ENCODE results near the gene POLR2E. TPM values are rescaled to one million over a fixed set of nuclear protein-coding genes. Genes with fewer than 3 reads are reported as not detected.
"Not testable (repeated sequence)": the region's sequence is repeated elsewhere in the genome, so short reads cannot be mapped to it uniquely, and the experiment has no call there.

Gene POLR2E
- total RNA-seq: 205 TPM
- long read RNA-seq, transcript POLR2E-213 (8 exons, 2,831 nt): major isoform, 549 of 609 reads
- long read RNA-seq, partial matches to known transcripts: 5 of 609 reads
- long read RNA-seq, other reads (novel, unspliced or antisense): 39 of 609 reads

DNA sequence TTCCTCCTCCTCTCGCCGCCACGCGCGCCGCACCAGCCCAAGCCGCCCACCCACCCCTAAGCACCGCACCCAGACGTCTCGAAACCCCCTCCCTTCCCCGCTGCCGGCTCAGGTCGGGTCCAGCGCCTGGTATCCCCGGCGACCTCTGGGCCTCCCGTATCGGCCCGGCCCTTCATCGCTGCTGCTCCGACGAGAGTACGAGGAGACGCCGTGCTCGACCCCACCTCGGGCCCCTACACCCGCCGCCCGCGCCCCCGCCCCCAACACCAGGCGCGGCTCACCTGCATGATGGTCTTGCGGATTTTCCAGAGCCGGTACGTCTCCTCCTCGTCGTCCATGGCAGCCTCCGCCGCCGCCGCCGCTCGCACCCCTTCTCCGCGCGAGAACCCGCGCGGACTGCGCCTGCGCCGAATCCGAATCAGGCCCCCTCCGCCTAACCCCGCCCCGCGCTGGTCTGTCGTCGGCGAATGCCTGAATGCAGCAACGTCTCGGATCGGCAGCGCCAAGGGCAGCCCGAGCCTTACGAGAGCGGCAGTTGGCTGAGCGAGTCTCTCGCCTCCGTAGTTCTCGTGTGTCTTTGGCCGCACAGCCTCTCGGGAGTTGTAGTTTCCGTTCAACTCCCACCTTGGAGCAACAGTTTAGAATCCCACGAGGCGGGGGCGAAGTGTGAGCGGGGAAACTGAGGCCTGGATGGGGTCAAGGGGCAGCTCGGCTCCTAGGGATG, at the start of gene POLR2E:
POLR2E (minus strand) TSS at position 398 of the 724 bp plus-strand sequence; CDS start at position 338, 60 bp downstream.
- DNase-seq (ENCODE audit: low spot score): peak; percentile 99

DNA sequence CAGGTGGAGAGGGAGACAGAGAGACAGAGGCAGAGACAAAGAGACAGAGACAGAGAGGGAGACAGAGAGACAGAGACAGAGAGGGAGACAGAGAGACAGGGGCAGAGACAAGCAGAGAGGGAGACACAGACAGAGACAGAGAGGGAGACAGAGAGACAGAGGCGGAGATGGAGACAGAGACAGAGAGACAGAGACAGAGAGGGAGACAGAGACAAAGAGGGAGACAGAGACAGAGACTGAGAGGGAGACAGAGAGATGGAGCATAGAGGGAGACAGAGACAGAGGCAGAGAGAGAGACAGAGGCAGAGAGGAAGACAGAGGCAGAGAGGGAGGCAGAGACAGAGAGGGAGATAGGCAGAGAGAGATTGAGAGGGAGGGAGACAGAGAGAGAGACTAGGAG, 49.6 kb upstream of the POLR2E start:
- no peak for DNase-seq (ENCODE audit: low spot score)

DNA sequence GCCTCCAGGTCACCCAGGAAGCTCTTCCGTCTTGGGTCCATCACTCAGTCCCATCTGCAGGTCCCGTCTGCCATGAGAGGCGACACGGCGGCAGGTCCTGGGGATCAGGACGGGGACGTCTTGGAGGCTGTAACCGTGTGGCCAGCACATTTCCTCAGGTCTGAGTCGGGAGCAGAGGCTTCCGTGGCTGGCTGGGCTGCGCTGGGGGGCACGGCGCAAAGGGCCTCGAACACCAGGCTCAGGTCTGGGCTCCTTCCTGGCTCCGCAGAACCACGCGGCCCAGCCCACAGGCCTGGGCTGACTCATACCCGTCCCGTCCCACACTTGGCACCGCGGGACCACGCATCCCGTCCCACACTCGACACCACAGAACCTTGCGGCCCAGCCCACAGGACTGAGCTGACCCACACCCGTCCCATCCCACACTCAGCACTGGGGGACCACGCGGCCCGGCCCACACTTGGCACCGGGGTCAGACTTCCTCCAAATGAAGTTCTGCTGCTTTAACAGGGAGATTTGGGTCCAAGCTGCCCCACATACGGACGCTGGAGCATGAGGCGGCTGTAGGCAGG, 48.7 kb upstream of the POLR2E start:
- DNase-seq (ENCODE audit: low spot score): no peak

DNA sequence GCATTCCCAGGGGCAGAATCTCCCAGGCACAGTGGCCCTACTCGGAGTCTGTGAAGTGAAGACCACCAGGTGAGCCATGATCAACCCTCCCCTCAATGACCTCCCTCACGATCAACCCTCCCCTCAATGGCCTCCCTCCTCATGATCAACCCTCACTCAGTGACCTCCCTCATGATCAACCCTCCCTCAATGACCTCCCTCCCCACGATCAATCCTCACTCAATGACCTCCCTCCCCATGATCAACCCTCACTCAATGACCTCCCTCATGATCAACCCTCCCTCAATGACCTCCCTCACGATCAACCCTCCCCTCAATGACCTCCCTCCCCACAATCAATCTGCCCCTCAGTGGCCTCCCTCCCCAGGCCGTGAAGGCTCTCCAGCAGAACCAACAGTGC, 46.8 kb upstream of the POLR2E start:
- no peak for DNase-seq (ENCODE audit: low spot score)

DNA sequence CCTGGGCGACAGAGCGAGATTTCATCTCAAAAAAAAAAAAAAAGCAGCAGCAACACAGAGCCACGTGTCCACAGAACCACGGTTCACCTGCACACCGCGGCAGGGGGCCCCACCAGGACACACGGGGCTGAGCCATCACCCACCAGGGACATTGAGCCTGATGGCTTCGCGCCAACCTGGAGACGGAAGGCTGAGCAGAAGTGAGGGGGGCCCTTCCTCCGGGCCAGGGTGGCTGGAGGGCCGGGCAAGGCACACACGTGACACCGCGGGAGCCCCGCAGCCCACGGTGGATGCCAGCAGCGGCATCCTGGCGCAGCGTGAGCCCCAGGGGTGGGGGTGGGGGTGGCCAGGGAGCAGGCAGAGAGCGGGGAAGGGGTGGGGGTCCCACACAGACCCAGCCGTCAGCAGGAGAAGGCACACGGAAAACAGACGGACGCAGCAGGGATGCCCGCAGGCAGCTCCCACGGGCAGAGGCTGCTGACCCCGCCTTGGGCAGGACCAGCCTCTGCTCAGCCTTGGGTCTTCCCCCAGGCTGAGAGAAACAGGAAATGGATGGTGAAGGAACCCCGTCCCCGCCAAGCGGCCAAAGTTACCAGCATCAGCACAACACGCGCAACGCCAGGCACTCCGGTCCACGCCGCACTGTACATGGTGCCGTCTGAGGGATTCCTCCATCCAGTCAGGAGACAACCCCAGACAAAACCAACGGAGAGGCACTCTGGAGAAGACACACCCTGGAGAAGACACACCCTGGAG, 45.3 kb upstream of the POLR2E start:
- no peak for DNase-seq (ENCODE audit: low spot score)

DNA sequence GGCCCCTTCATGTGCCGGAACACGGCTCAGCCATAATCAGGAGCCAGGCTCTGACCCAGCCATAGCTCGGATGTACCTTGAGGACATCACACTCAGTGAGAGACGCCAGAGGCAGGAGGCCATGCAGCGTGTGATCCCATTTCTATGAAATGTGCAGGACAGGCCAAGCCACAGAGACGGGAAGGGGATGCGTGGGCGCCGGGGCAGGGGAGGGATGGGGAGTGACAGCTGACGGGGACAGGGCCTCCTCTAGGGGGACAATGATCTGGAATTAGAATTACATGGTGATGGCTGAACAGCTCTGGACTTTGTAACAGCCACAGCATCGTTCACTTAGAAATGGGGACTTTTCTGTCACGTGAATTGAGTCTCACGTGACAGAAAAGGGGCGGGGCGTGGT, 44.0 kb upstream of the POLR2E start:
- no peak for DNase-seq (ENCODE audit: low spot score)

DNA sequence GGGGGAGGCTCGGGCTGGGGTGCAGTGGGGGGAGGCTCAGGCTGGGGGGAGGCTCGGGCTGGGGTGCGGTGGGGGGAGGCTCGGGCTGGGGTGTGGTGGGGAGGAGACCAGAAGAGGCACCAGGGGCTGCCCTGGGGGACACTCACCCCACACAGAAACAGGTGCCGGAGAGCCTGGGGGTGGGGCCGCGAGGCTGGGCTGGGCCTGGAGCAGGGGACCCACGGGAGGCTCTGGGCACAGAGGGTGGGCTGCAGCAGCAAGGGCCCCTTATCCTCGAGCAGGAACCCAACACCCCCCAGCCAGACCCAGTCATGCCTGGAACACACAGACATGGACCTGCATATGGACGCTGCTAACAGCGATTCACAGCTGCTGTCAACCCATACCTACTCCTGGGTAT, 42.9 kb upstream of the POLR2E start:
- DNase-seq (ENCODE audit: low spot score): no peak

DNA sequence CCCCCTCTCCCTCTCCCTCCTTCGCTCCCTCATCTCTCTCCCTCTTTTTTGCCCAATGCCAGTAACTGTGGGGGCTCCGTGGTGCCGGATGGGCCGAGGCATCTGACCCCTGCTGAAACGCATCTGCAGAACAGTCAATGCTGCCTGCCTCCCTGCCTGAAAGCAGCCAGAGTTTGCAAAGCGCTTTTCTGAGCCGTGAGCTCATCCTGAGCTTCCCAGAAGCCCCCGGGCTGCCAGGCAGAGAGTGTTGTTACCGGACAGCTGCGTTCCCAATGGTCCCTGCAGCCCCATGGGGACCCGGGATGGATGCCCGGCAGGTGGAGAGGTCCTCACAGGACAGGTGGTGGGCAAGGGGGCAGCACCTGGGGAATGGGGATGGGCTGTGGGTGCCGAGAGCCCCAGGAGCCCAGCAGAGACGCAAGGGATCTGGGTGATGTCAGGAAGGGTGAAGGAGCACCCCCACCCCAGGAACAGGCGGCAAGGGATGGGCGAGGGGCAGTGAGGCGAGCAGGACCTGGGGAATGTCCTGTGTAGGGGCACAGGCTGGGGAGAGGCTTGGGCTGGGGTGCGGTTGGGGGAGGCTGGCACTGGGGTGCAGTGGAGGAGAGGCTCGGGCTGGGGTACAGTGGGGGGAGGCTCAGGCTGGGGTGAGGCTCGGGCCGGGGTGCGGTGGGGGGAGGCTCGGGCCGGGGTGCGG, 41.6 kb upstream of the POLR2E start:
- DNase-seq (ENCODE audit: low spot score): no peak

DNA sequence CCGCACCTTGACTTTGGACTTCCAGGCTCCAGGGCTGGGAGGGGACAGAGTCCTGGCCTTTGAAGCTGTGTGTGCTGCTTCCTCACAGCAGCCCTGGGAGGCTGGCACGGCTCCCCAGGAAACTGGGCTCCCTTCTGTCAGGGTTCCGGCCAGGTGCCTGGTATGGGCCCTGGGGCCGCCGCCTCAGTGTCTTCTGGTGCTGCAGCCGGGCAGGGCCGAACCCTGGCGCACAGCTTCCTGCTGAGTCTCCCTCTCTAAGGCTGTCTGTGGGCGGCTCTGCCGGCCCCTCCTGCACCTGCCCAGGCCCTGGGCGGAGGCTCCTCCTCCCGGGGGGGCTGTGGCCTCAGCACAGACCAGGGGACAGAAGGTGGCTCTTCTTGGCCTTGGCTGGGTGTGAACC, 41.0 kb upstream of the POLR2E start:
- DNase-seq (ENCODE audit: low spot score): no peak

DNA sequence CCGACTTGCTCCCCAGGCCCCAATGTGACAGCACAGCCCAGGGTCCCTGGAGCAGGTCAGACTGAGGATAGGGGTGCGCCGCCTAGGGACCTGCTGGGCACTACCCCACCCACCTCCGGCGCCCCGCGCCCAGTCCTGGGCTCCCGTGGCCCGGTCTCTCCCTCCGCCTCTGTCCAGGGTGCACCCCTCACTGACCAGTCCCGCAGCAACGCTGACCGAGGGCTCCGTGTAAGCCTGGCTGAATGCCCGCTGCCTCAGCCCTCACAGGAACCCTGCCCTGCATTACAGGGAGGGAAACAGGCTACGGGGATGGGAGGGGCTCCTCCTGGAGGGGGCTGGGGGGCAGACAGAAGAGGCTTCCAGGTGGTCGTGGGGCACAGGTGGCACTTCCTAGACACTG, 40.3 kb upstream of the POLR2E start:
- DNase-seq (ENCODE audit: low spot score): no peak

DNA sequence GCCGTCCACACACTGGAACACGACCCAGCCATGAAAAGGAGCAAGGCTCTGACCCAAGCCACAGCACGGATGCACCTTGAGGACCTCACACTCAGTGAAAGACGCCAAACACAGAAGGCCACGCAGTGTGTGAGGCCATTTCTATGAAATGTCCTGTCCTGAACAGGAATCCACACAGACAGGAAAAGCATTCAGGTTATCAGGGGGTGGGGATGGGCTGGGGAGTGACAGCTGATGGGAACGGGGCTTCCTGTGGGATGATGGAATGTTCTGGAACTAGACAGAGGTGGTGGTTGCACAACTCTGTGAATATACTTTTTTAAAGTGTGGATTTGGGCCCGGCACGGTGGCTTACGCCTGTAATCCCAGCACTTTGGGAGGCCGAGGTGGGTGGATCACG, 39.3 kb upstream of the POLR2E start:
- no peak for DNase-seq (ENCODE audit: low spot score)

DNA sequence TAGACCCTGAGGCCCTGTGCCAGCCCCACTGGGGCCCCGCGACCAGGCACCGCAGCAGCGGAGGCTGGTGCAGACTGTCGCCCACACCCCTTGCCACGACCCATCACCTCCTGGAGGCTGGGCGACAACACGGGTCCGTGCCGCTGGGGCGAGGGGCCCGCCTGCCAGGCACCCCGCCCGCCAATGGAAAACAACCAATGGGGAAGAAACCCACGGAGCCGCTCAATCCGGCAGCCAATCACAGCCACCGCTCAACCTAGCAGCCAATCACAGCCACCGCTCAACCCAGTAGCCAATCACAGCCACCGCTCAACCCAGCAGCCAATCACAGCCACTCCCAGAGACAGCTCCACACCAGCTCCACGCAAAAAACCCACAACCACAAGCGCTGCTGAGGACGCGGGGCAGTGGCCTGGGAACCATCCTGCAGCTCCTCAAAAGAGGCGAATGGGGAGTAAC, 38.3 kb upstream of the POLR2E start:
- no peak for DNase-seq (ENCODE audit: low spot score)

DNA sequence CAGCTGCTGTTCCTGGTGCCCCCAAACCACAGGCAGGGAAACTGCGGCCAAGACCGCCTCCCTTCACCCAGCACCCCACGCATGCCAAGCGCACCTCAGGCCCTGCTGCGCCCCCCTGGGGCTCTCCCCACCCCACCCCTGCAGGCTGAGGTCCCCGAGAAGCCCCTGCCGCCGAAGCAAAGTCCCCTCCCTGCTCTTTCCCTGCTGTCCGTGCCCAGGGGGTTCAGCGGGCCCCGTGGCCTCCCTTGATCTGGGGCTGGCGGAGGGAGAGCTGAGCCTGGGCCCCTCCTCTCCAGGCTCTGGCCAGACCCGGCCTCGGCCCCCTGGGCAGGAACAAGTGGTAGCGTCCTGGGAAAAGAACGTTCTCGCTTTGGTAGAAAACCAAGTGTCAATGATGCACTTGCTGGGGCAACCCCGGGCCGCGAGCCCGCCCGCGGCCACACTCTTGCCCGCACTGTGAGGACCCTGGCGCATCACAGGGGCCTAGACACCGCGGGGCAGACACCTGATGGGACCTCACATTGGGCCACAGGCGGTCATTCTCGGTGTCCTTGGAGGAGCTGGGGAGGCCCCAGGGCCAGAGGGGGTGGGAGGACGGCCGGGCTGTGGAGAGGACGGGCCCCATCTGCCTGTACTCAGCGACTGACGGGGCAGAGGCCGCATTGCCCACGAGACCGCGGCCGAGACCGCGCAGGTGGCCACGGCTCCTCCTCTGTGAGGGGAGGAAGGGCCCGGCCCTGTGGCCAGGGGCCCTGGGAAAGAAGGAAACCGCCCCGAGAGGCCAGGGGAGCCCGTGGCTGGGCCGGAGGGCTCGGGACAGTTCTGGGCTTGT, 37.6 kb upstream of the POLR2E start:
- DNase-seq (ENCODE audit: low spot score): no peak

DNA sequence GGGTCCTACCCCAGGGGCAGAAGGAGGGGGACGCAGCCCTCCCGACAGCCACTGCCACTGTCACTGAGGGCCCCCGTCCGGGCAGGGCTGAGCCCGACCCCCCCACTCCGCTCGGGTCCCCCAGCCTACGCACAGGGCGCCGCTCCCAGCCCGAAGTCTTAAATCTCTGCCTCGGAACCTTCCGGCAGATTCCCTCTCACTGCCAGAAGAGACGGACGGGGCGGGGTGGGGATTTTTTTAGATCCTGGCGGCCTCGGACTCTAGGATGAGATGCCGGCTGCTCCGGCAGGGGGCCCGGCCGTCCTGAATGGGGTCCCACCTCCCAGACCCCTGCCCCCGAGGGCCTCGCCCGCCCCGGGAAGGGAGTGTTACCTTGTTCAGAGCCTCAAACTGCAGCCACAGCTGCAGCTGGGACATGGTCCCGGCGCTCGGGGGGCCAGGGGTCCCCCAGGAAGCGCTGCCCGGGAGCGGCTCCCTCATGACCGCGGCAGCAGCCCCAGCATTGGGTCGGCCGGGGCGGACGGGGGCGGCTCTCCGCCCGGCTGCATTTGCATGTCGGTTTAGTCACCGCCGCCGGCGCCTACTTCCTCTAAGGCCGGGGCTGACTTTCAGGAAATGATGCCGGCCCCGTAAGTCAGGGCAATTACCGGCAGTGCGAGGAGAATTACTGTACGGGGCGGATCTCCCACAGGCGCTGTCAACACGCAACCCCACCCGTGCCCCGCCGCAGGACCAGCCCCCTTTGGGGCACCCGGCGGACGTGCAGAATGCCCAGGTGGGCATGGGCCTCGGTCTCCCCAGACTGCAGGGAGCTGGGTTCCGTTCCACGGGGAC, 36.8 kb upstream of the POLR2E start:
- peak; percentile 98 for DNase-seq (ENCODE audit: low spot score)

DNA sequence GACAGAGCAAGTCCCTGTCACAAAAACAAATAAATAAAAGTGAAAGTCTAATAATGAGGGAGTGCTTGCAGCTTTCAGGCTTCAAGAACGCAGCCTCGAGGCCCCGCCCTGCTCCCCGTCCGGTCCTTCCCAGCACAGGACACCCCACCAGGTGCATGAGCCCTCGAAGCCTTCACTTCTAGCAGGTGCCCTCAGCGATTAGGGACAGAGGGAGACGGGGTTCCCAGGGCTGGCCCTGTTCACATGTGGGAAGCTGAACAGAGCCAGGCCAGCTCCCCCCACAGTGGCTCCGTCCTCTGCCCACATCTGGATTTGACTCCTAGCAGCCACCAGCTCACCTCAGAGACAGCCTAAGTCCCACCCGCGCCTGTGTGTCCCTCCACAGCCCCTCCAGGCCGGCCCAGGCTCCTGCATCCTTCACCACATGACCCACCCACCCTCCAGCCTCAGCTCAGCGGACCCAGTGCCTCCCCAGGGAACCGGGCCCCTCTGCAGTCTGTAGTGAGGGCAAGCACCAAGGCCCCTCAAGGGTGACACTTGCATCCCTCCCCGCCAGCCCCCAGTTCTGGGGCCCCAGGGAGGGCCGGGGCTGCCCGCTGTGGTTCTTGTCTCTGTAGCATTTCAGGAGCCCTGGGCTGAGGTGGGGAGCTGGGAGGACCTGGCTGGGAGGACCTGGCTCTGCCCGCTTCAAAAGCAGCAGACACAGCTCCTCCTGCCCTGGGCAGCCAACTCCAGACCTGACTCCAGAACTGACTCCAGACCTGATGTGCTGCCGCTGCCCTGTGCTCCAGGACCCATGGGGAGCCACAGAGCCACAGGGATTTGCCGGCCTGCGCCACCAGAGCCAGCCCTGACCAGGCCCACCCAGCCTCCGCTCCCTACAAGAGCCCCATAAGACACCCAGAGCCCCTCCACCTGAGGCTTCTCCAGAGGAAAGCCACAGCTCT, 35.9 kb upstream of the POLR2E start:
- no peak for DNase-seq (ENCODE audit: low spot score)

DNA sequence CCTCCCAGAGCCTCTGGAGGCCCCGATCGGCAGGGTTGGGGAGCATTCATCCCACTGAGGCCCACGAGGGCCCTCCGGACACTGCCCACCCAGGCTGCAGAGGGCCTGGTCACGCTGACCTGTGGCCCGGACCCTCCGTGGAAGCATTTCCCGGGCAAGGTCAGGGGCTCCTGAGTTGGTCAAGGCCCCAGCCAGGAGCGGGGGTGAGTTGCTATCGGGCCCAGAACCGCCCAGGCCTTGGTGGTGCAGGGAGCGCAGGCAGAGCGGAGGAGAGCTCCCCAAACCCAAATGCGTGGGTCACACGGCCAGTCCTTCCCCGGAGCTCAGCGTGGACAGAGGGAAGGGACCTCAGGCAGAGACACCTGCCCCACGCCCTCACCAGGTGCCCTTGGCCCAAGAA, 34.4 kb upstream of the POLR2E start:
- no peak for DNase-seq (ENCODE audit: low spot score)

DNA sequence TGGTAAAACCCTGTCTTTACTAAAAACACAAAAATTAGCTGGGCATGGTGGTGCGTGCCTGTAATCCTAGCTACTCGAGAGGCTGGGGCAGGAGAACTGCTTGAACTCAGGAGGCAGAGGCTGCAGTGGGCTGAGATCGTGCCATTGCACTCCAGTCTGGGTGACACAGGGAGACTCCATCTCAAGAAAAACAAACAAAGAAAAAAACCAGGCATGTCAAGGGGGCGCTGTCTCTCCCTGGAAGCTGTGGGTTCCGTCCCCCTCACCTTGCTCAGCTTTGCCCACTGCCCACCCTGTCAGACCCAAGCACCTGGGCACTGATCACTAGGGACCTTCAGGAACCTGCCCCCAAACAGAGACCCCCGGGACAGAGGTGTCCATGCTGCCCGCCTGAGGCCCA, 33.9 kb upstream of the POLR2E start:
- DNase-seq (ENCODE audit: low spot score): not testable (repeated sequence)

DNA sequence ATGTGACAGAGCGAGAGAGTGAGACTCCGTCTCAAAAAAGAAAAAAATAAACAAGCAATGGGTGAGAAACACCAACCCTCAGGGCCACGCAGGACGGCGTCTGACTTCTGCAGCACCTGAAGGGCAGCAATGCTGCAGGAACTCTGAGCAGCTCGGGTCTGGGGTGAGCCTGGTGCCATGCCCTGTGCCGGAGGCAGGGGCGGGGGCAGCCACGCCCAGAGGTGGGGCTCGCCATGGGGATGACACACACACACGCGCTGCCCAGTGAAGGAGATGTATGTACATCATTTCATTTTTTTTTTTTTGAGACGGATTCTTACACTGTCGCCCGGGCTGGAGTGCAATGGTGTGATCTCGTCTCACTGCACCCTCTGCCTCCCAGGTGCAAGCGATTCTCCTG, 32.9 kb upstream of the POLR2E start:
- no peak for DNase-seq (ENCODE audit: low spot score)
